K562 (cell line): ENCODE results near the gene PREX1. TPM values are rescaled to one million over a fixed set of nuclear protein-coding genes. Genes with fewer than 3 reads are reported as not detected.

Experiments used
- ATAC-seq: fragments of 200-7000 bp; cut with Tn5 transposase; 3 replicates; pipeline ENCODE4 v1.9.1; 2020; ENCODE audit warnings: moderate library complexity
- BruUV-seq: library from RNA; stranded (reverse); fragments of 400-500 nt; replicated peaks from 2 replicates; lab custom pipeline; 2021; lab: Mats Ljungman, UMichigan
- CTCF ChIA-PET: fragments of 300-600 bp; formaldehyde crosslinking; extraction: SDS; loops from one replicate; lab custom pipeline; 2021; ENCODE audit warnings: low intra/inter-chr PET ratio; lab: Yijun Ruan, JAX
- POLR2A ChIA-PET: fragments of 300-600, 350-650 bp; sonication (Branson Sonifier 250); formaldehyde crosslinking; extraction: SDS; loops from one replicate; lab custom pipeline; 2021; ENCODE audit warnings: antibody characterized with exemption, inconsistent platforms; lab: Yijun Ruan, JAX
- DNase-seq, 4 experiments: peaks; one replicate each; pipeline versions ENCODE4 v3.0.0 to v3.0.0-alpha.2; 2011 to 2018; ENCODE audit warnings: low spot score in 3 of 4, mixed read lengths in 3 of 4; ENCODE audit errors: extremely low read depth in 1 of 4
- FAIRE-seq: peaks from 2 replicates; lab custom pipeline; 2011; peaks lifted over from hg19 to GRCh38; lab: Jason Lieb, UNC
- H2AFZ ChIP-seq: 2 replicates; pipeline ENCODE4 v1.6.0; 2011; ENCODE audit warnings: low read depth, low read length, control low read depth, inconsistent platforms
- H3K27ac ChIP-seq: fragments of 200-600 bp; 3 replicates; pipeline ENCODE4 v1.8.0; 2011; ENCODE audit warnings: low read depth, mild to moderate bottlenecking, control low read depth, inconsistent platforms, low read length, moderate library complexity, mixed read lengths; ENCODE audit errors: extremely low read depth
- H3K27me3 ChIP-seq, 2 experiments: fragments of 300-600 bp in 1 of 2; 2 replicates in 1 of 2; 3 replicates in 1 of 2; pipeline versions ENCODE4 v1.6.0 to v1.8.0; 2011; ENCODE audit warnings: inconsistent platforms in 2 of 2, low read length in 2 of 2, mild to moderate bottlenecking in 1 of 2, mixed read lengths in 1 of 2, moderate library complexity in 1 of 2; ENCODE audit not compliant: control insufficient read depth in 2 of 2, insufficient read depth in 2 of 2
- H3K36me3 ChIP-seq: fragments of 300-600 bp; 3 replicates; pipeline ENCODE4 v1.8.0; 2011; ENCODE audit warnings: mild to moderate bottlenecking, low read length, inconsistent platforms; ENCODE audit not compliant: control insufficient read depth, insufficient read depth
- H3K4me1 ChIP-seq, 2 experiments: fragments of 200-600 bp in 1 of 2; replicated peaks in 1 of 2; 2 replicates in 1 of 2; 3 replicates in 1 of 2; pipeline versions ENCODE4 v1.5.1 to v1.8.0; 2011; ENCODE audit warnings: inconsistent platforms in 2 of 2, low read length in 2 of 2, mild to moderate bottlenecking in 1 of 2, mixed read lengths in 1 of 2, moderate library complexity in 1 of 2; ENCODE audit not compliant: control insufficient read depth in 2 of 2, insufficient read depth in 2 of 2
- H3K4me2 ChIP-seq: 2 replicates; pipeline ENCODE4 v1.6.1; 2011; ENCODE audit warnings: low read length, control low read depth, inconsistent platforms, mixed read lengths; ENCODE audit not compliant: insufficient read depth
- H3K4me3 ChIP-seq: fragments of 200-600 bp; sonication (generic), shearing (Covaris generic); 2 replicates; pipeline ENCODE4 v1.5.1; 2016; ENCODE audit warnings: control low read depth, inconsistent platforms
- H3K79me2 ChIP-seq: fragments of 200-600 bp; 3 replicates; pipeline ENCODE4 v1.8.0; 2011; ENCODE audit warnings: low read length, inconsistent platforms; ENCODE audit not compliant: control insufficient read depth, insufficient read depth
- H3K9ac ChIP-seq, 2 experiments: 2 replicates each; pipeline versions ENCODE4 v1.6.0 to v1.6.1; 2011; ENCODE audit warnings: low read depth in 2 of 2, low read length in 2 of 2, control low read depth in 1 of 2, inconsistent platforms in 1 of 2, mild to moderate bottlenecking in 1 of 2, mixed read lengths in 1 of 2; ENCODE audit not compliant: insufficient read depth in 1 of 2
- H3K9me1 ChIP-seq: one replicate; pipeline ENCODE4 v1.6.0; 2011; ENCODE audit warnings: inconsistent platforms, mild to moderate bottlenecking, low read length, moderate library complexity; ENCODE audit not compliant: control insufficient read depth, insufficient read depth
- H3K9me3 ChIP-seq: replicated peaks from 2 replicates; pipeline ENCODE4 v1.5.1; 2011; ENCODE audit warnings: low read depth, low read length, inconsistent platforms; ENCODE audit not compliant: control insufficient read depth, insufficient read depth
- H4K20me1 ChIP-seq: replicated peaks from 2 replicates; pipeline ENCODE4 v1.6.1; 2011; ENCODE audit warnings: low read length, inconsistent platforms, mixed read lengths; ENCODE audit not compliant: control insufficient read depth, insufficient read depth
- CUX1 ChIP-seq: fragments of 200-800 bp; sonication (Bioruptor generic); IDR thresholded peaks from 2 replicates; pipeline ENCODE4 v1.6.1; 2016; ENCODE audit warnings: missing genetic modification characterization, missing compliant biosample characterization
- DNMT1 ChIP-seq: fragments of 450-650 bp; IDR thresholded peaks from 2 replicates; pipeline ENCODE4 v1.6.1; 2016; ENCODE audit warnings: antibody characterized with exemption, mild to moderate bottlenecking
- E2F6 ChIP-seq, 2 experiments: IDR thresholded peaks; 2 replicates each; pipeline ENCODE4 v1.6.1; 2011; ENCODE audit warnings: borderline replicate concordance in 1 of 2, control low read depth in 1 of 2, low read depth in 1 of 2, low read length in 1 of 2, mild to moderate bottlenecking in 1 of 2, mixed read lengths in 1 of 2, moderate library complexity in 1 of 2; ENCODE audit not compliant: insufficient read depth in 1 of 2, insufficient read length in 1 of 2, poor library complexity in 1 of 2, severe bottlenecking in 1 of 2; ENCODE audit errors: extremely low read depth in 1 of 2
- ETS1 ChIP-seq: conservative IDR thresholded peaks from 2 replicates; pipeline ENCODE4 v1.6.1; 2011; ENCODE audit warnings: low read depth, mild to moderate bottlenecking, low read length; ENCODE audit not compliant: control insufficient read depth
- FOXK2 ChIP-seq, 2 experiments: fragments of 450-650 bp; IDR thresholded peaks in 1 of 2; conservative IDR thresholded peaks in 1 of 2; 2 replicates each; pipeline ENCODE4 v1.6.1; 2016; ENCODE audit warnings: low read depth in 2 of 2, mild to moderate bottlenecking in 1 of 2
- GATAD2B ChIP-seq: fragments of 450-650 bp; IDR thresholded peaks from 2 replicates; pipeline ENCODE4 v1.6.1; 2017; ENCODE audit warnings: mild to moderate bottlenecking, borderline replicate concordance
- KHSRP ChIP-seq: fragments of 450-650 bp; IDR thresholded peaks from 2 replicates; pipeline ENCODE4 v1.6.1; 2017
- MECOM ChIP-seq: fragments of 250-450 bp; sonication (Bioruptor Pico); IDR thresholded peaks from 2 replicates; pipeline ENCODE4 v1.8.0; 2022; ENCODE audit warnings: inconsistent platforms
- POLR3G ChIP-seq: IDR thresholded peaks from 2 replicates; pipeline ENCODE4 v1.6.1; 2011; ENCODE audit not compliant: insufficient read length, insufficient replicate concordance; ENCODE audit errors: extremely low read depth
- SMAD1 ChIP-seq: fragments of 150-350 bp; IDR thresholded peaks from 2 replicates; pipeline ENCODE4 v1.6.1; 2014; ENCODE audit warnings: low read length, low read depth; ENCODE audit not compliant: partially characterized antibody
- TCF7 ChIP-seq: sonication (generic); IDR thresholded peaks from 2 replicates; pipeline ENCODE4 v1.6.1; 2016; ENCODE audit warnings: antibody characterized with exemption, borderline replicate concordance
- ZNF280B ChIP-seq: fragments of 250-450 bp; sonication (Bioruptor Pico); IDR thresholded peaks from 2 replicates; pipeline ENCODE4 v1.5.1; 2021; ENCODE audit warnings: mild to moderate bottlenecking
- WGBS: fragments of 100-300 bp; shearing (Covaris generic); methylation state at CpG from one replicate; pipeline ENCODE4 v1.1.6; 2016; ENCODE audit warnings: low coverage, mixed read lengths; ENCODE audit not compliant: insufficient coverage; ENCODE audit errors: missing lambda C conversion rate; 5-methylcytosine and 5-hydroxymethylcytosine counted together
- in situ Hi-C: fragments of 300-500 bp; cut with MboI; formaldehyde crosslinking; loops from 4 replicates; pipeline ENCODE4 v1.15.0; 2018; ENCODE audit warnings: inconsistent platforms, mixed read lengths
- intact Hi-C: fragments of 100-400 bp; cut with micrococcal nuclease; formaldehyde crosslinking; loops from 2 replicates; pipeline ENCODE4 v1.14.2; 2022
- polyA plus RNA-seq, 8 experiments: library from polyadenylated mRNA; depleted of rRNA in 4 of 8; stranded (reverse) in 5 of 8; unstranded in 3 of 8; fragments of >200 nt; fragmentation: Nextera tagmentation in 2 of 8; fragmentation: Illumina TruSeq in 1 of 8; extraction: Ambion mirVana in 2 of 8; extraction: Trizol in 1 of 8; gene quantifications; 2 replicates each; pipeline versions ENCODE4 v1.2.1 to v1.2.3, GENCODE V29; 2011 to 2014; ENCODE audit warnings: inconsistent platforms in 1 of 8, missing spikeins in 1 of 8
- total RNA-seq, 7 experiments: library from RNA; depleted of rRNA in 6 of 7; stranded (reverse); fragments of >200 nt in 6 of 7; fragmentation: Illumina TruSeq in 2 of 7; extraction: Trizol in 2 of 7; gene quantifications; 2 replicates each; pipeline versions ENCODE4 v1.2.1 to v1.2.3, GENCODE V29; 2011 to 2021; ENCODE audit warnings: low replicate concordance in 1 of 7

The PREX1 gene
- total and polyA plus RNA-seq, 9 of the 15 experiments (the other 6 are each of a cell fraction or from before 2014, with no cell fraction given): 0.37 to 10.4 (median 4.8) TPM

- Histone ChIP-seq H3K9ac (no peak overlapping the region), H3K4me2 (no peak overlapping the region), H3K9me1 (no peaks in the 10 kb centered on the region), H2AFZ (no peak overlapping the region), H3K27ac (no peak overlapping the region), H3K27me3 (peaks cover 2 to 47% of the 10 kb centered on the region in 2 experiments; a peak in 3 of 5 replicates), H3K4me3 (no peak overlapping the region), H3K4me1 (no peaks in the 10 kb centered on the region; a peak in 1 of 5 replicates), H3K9me3 (no peaks in the 10 kb centered on the region), H4K20me1 (0 out of 2 replicates have a peak, but pooled peaks cover 3% of the 10 kb centered on the region), H3K36me3 (no peaks in the 10 kb centered on the region), H3K79me2 (no peaks in the 10 kb centered on the region)
- in situ Hi-C loops: loop anchor here (5.0 kb wide), 1 partner anchor 942 kb away; no protein-coding TSS in a partner anchor
- WGBS: 1% methylated on average over 12 of the region's 12 CpGs
- intact Hi-C loops: no loop called here
- CTCF ChIA-PET: no interaction called here
- no TSS peak for BruUV-seq
- no peak for DNase-seq
- POLR2A ChIA-PET: no interaction called here
- FAIRE-seq: no peak
- ATAC-seq: no peak
- TF ChIP-seq E2F6 (IDR thresholded peaks at IDR 0.05; ENCODE audit: borderline replicate concordance in 1 of 2, extremely low read depth in 1 of 2, insufficient read depth in 1 of 2, insufficient read length in 1 of 2, low read depth in 1 of 2, low read length in 1 of 2, poor library complexity in 1 of 2, severe bottlenecking in 1 of 2) (no peak), ETS1 (no peak), KHSRP (no peak), GATAD2B (no peak), DNMT1 (no peak), SMAD1 (no peak), TCF7 (no peak), ZNF280B (CRISPR knock-in tag) (no peak), MECOM (CRISPR knock-in tag) (no peak), POLR3G (no peak), CUX1 (CRISPR knock-in tag) (no peak), FOXK2 (conservative IDR thresholded peaks at IDR 0.05 in 1 of 2, IDR thresholded peaks at IDR 0.05 in 1 of 2; ENCODE audit: low read depth in 2 of 2) (no peak)
Measured at GRCh38 chr20:48614593-48615274, 213.1 kb downstream of the PREX1 start.
